Measurements from ENCODE around the gene RAB17. TPM values are rescaled to one million over a fixed set of nuclear protein-coding genes. Genes with fewer than 3 reads are reported as not detected.

RAB17 gene
- total and polyA plus RNA-seq, 12 donors, result 1.9 to 7.6 (median 4.8) TPM

- H3K4me3 ChIP-seq, result no peak overlapping the region
- H3K27me3 ChIP-seq, result no peaks in the 10 kb centered on the region
- ATAC-seq (peak in 1 of 8 donors; percentile 17), DNase-seq (no peak)
- TF ChIP-seq, protein P1, sequence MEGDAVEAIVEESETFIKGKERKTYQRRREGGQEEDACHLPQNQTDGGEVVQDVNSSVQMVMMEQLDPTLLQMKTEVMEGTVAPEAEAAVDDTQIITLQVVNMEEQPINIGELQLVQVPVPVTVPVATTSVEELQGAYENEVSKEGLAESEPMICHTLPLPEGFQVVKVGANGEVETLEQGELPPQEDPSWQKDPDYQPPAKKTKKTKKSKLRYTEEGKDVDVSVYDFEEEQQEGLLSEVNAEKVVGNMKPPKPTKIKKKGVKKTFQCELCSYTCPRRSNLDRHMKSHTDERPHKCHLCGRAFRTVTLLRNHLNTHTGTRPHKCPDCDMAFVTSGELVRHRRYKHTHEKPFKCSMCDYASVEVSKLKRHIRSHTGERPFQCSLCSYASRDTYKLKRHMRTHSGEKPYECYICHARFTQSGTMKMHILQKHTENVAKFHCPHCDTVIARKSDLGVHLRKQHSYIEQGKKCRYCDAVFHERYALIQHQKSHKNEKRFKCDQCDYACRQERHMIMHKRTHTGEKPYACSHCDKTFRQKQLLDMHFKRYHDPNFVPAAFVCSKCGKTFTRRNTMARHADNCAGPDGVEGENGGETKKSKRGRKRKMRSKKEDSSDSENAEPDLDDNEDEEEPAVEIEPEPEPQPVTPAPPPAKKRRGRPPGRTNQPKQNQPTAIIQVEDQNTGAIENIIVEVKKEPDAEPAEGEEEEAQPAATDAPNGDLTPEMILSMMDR (IDR thresholded peaks at IDR 0.05), result no peak
- WGBS, 2 donors, result 89 to 94% methylated on average over 17 of the region's 17 CpGs
- H3K9me3 ChIP-seq, result no peaks in the 10 kb centered on the region
- H3K27ac ChIP-seq, result no peak overlapping the region
- peaks cover 0 to 39% (median 0%) of the 10 kb centered on the region in 9 donors for H3K36me3 ChIP-seq
- H3K4me1 ChIP-seq, result no peaks in the 10 kb centered on the region
- intact Hi-C loops (cut with DNase I), result no loop called here
These were observed 64.9 kb downstream of the RAB17 start for GRCh38 chr2:237525559-237526157.

GRCh38 chr2:237524631-237525030 lies 65.9 kb downstream of the RAB17 start:
- Histone ChIP-seq H3K4me3 (no peak overlapping the region), H3K4me1 (no peaks in the 10 kb centered on the region), H3K27me3 (no peaks in the 10 kb centered on the region), H3K9me3 (no peaks in the 10 kb centered on the region), H3K27ac (no peak overlapping the region), H3K36me3 (peaks cover 0 to 35% (median 0%) of the 10 kb centered on the region in 9 donors)
- WGBS, 2 donors, result 66 to 72% methylated on average over 6 of the region's 6 CpGs
- DNase-seq, result no peak
- ATAC-seq, result peak in 1 of 8 donors; percentile 56
- TF ChIP-seq, protein P1 (IDR thresholded peaks at IDR 0.05), result no peak
- intact Hi-C loops (cut with DNase I), result no loop called here

Other genes with a start within 250 kb of the RAB17 start
- 100 to 1,000 TPM in 2 of 10 donors, 10 to 100 TPM in 8; 27.7 to 222 (median 47.5) TPM for gene COL6A3, start 176.6 kb downstream of the RAB17 start, total RNA-seq
- gene COL6A3, start 176.6 kb downstream of the RAB17 start, polyA plus RNA-seq, result 100 to 1,000 TPM in 1 of 2 donors, 10 to 100 TPM in 1; 33.5 to 116 TPM
- 10 to 100 TPM; 22.3 to 48.5 (median 40.8) TPM for gene MLPH, start 103.5 kb downstream of the RAB17 start, total RNA-seq
- gene MLPH, start 103.5 kb downstream of the RAB17 start, polyA plus RNA-seq, result 10 to 100 TPM in 1 of 2 donors, 1 to 10 TPM in 1; 9.7 to 60.0 TPM
- not detected for gene PRLH, start 24.2 kb downstream of the RAB17 start, total RNA-seq
- gene PRLH, start 24.2 kb downstream of the RAB17 start, polyA plus RNA-seq, result not detected
- 100 to 1,000 TPM in 9 of 10 donors, 10 to 100 TPM in 1; 91.5 to 132 (median 112) TPM for gene LRRFIP1, start 36.9 kb upstream of the RAB17 start, total RNA-seq
- gene LRRFIP1, start 36.9 kb upstream of the RAB17 start, polyA plus RNA-seq, result 100 to 1,000 TPM; 103 to 111 TPM
- under 1 TPM; 0.19 to 0.83 (median 0.32) TPM for gene RBM44, start 208.0 kb upstream of the RAB17 start, total RNA-seq
- under 1 TPM; 0.13 to 0.80 TPM for gene RBM44, start 208.0 kb upstream of the RAB17 start, polyA plus RNA-seq

Measured in heart right ventricle (tissue), 16 donors.